ENCODE results near the gene CFAP91.

The CFAP91 gene

GRCh38 chr3:119702530-119703527 is at the start of gene CFAP91:
CFAP91 (plus strand) TSS chr3:119703022; CDS start chr3:119703099, 77 bp downstream.
- peak; percentile 60 for DNase-seq (ENCODE audit: low read depth)

GRCh38 chr3:119653876-119654275 is 48.9 kb upstream of the CFAP91 start:
- DNase-seq (ENCODE audit: low read depth) = no peak

GRCh38 chr3:119657887-119658702 is 44.7 kb upstream of the CFAP91 start:
- no peak for DNase-seq (ENCODE audit: low read depth)

GRCh38 chr3:119658994-119659393 is 43.8 kb upstream of the CFAP91 start:
- DNase-seq (ENCODE audit: low read depth) = no peak

GRCh38 chr3:119659606-119660291 is 43.1 kb upstream of the CFAP91 start:
- no peak for DNase-seq (ENCODE audit: low read depth)

- DNase-seq (ENCODE audit: low read depth) = no peak
These were observed 42.1 kb upstream of the CFAP91 start, which contains the start of gene POPDC2 for GRCh38 chr3:119660474-119661440. POPDC2 (minus strand) TSS chr3:119660589; CDS start chr3:119660423, 166 bp downstream.

- DNase-seq (ENCODE audit: low read depth) = no peak
These were observed 40.0 kb upstream of the CFAP91 start for GRCh38 chr3:119662604-119663373.

GRCh38 chr3:119663885-119664284 is 38.9 kb upstream of the CFAP91 start:
- no peak for DNase-seq (ENCODE audit: low read depth)

GRCh38 chr3:119664370-119664769 is 38.5 kb upstream of the CFAP91 start:
- no peak for DNase-seq (ENCODE audit: low read depth)

GRCh38 chr3:119664850-119665379 is 37.9 kb upstream of the CFAP91 start:
- DNase-seq (ENCODE audit: low read depth) = no peak

- DNase-seq (ENCODE audit: low read depth) = no peak
These were observed 36.8 kb upstream of the CFAP91 start for GRCh38 chr3:119665954-119666559.

- no peak for DNase-seq (ENCODE audit: low read depth)
These were observed 32.8 kb upstream of the CFAP91 start for GRCh38 chr3:119669906-119670570.

GRCh38 chr3:119672776-119673175 is 30.0 kb upstream of the CFAP91 start:
- DNase-seq (ENCODE audit: low read depth) = no peak

GRCh38 chr3:119673875-119674274 is 28.9 kb upstream of the CFAP91 start:
- no peak for DNase-seq (ENCODE audit: low read depth)

- DNase-seq (ENCODE audit: low read depth) = no peak
These were observed 27.5 kb upstream of the CFAP91 start for GRCh38 chr3:119675188-119675874.

GRCh38 chr3:119676020-119676419 is 26.8 kb upstream of the CFAP91 start:
- DNase-seq (ENCODE audit: low read depth) = no peak

GRCh38 chr3:119676771-119677640 is 25.8 kb upstream of the CFAP91 start, which contains the start of gene COX17:
COX17 (minus strand) TSS chr3:119677406; CDS start chr3:119677310, 96 bp downstream.
- peak; percentile 85 for DNase-seq (ENCODE audit: low read depth)
